HG02642 (cell line): ENCODE measurements around the gene TMTC4.

Experiments
- ATAC-seq: cut with Tn5 transposase; IDR thresholded peaks from one replicate; pipeline ENCODE4 v1.9.1; 2021; ENCODE audit warnings: mild to moderate bottlenecking; ENCODE audit not compliant: unreplicated experiment, poor library complexity

The TMTC4 gene

GRCh38 chr13:100667894-100668293 is 6.7 kb downstream of the TMTC4 start:
- ATAC-seq, result no peak

GRCh38 chr13:100666124-100666523 is 8.5 kb downstream of the TMTC4 start:
- ATAC-seq, result no peak

DNA sequence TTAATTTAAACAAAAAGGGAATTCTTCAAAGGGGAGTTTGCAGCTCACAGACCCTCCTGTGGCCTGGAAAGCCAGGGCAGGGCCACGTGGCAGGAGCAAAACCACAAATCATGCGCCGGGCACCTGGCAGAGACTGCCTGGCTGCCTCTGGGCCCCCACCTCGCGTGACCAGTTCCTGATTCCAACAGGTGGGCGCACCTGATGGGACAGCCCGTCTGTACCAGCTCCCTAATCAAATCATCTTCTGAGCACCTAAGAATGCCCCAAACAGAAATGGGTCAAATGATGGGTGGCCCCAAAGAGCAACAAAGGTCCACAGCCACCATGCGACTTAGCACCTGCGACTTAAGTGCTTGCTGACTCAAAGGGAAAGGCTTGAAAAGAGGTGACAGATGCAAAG is 9.2 kb downstream of the TMTC4 start:
- no peak for ATAC-seq

DNA sequence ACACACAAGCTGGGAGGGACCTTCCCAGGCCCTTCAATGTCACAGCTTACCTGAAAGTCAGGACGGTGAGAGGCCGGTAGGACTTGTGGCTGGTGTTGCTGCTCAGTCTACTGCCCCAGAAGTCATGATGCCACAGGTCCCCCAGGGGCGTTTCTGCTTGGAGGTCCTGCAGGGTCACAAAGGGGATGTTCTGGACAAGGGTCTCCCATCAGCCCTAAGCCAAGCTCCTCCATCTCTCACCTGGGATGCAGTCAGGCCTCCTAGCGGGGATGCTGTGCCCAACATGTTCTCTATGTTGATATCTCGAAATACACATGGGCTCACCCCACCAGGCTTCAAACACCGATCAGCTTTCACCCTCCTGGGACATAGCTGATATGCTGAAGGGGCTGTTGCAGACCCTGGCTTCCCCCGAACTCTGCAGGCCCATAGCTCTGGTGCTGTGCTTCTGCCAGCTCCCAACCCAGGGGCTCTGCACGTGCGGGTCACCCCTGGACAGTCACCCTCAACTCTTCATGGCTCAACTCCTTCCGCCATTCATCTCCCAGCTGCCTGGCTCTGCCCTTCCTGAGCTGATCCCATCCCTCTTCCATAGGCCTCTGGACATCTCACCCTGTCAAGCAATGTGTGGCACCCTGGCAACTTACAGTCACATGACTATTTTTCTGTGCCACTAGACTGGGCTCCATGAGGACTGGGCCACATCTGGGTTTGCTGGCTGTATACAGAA is 10.3 kb downstream of the TMTC4 start:
- ATAC-seq, result no peak

GRCh38 chr13:100662468-100663211 is 12.0 kb downstream of the TMTC4 start:
- no peak for ATAC-seq

GRCh38 chr13:100660761-100661160 is 13.8 kb downstream of the TMTC4 start:
- ATAC-seq, result no peak

DNA sequence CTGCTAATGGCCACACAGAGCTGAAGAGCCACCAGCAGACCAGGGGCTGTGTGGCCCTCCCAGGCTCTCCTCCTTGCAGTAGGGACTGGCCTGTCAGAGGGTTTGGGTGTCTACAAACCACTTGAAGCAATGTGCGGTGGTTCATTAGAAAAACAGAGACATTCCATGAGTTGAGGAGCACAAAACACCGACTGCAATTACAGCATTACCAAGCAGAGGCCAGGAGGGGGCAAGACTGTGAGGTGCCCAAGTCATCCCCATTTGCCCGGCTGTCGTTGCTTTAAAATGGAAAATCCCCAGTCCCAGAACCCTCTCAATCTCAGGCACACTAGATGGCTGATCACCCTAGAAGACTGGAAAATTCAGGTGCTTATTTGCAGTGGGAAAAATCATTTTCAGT is 15.0 kb downstream of the TMTC4 start:
- ATAC-seq, result no peak

DNA sequence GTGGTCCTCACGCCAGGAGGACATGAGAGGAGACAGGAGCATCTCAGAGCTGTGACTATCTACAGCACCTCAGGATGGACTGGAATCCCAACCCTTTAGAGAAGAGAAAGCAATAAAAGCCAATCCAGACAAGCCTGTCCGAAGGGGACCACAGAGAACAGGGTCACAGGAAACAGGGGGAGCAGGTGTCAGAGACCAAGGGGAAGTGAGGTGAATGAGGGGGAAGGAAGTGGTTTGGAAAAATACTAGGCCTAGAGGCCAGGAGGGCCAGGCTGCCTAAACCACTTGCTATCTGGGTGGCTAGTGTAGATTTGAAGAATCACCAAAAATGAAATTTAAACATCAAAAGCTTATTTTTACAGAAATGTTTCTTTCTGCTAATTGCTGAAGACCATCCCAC is 16.2 kb downstream of the TMTC4 start:
- ATAC-seq, result peak; percentile 75

GRCh38 chr13:100657881-100658315 is 16.7 kb downstream of the TMTC4 start:
- no peak for ATAC-seq

GRCh38 chr13:100652510-100652909 is 22.1 kb downstream of the TMTC4 start:
- no peak for ATAC-seq

DNA sequence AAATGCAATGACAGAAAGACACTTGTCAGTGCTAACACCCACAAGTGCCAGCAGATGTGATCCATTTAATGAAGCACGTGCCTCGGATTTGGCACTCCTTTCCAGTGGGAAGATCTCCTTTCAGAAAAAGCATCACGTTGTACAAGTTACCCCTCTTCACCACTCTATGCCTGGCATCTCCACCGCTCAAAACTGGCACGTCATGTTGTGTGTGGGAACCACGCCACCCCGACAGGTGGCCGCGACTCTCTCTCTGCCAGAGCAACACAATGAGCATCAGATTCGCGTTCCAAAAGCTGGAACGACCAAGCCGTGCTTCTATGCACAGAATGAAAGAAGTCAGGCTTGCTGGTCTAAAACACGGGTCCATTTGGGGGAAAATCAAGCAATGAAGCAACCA is 24.3 kb downstream of the TMTC4 start:
- no peak for ATAC-seq

- ATAC-seq, result no peak
These were observed 26.2 kb downstream of the TMTC4 start for GRCh38 chr13:100648354-100648753.

DNA sequence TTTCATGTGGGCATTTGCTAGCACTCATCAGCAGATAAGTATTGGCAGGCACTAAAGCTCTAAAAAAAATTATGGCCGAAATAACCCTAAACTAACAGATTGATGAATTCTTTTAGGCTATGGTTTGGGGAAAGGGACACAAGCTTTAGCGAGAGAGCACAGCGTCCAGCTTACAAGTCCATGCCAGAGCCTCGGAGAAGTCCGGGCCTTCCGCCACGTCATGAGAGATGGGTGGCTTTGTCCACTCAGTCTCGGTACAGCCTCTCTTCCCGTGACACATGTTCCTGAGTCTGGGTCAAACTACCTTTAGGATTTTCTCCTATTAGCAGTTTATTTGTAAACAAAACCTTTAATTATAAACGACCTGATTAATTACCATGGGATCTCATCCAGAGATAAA is 27.7 kb downstream of the TMTC4 start:
- ATAC-seq, result no peak

DNA sequence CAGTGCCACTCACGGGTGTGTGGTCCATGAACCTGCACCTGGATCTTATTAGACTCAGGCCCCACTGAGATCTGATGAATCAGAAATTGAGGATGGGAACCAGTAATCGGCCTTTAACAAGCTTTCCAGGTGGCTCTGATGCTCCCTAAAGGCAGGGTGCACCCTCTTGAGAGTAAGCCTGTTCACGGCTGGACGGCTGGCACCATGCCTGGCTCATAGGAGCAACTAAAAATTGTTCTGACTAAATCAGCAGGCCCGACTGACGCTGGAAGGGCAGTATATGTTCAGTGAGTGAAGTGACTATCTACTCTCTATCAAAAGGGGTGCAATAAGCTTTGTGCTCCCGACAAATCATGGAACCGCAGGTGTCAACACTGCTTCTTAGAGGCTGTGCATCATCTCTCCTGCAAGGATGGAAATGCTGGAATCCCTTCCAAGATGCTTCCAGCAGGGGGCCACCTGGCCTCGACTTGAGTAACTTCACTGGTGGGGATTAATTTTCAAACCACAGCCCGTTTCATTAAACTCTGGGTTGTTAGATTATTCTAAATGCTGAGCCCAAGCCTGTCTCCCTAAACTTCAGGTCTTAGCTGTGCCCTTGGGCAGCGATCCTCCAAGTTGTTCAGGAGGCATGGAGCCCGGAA is 28.4 kb downstream of the TMTC4 start:
- no peak for ATAC-seq

GRCh38 chr13:100645382-100645781 is 29.2 kb downstream of the TMTC4 start:
- no peak for ATAC-seq

DNA sequence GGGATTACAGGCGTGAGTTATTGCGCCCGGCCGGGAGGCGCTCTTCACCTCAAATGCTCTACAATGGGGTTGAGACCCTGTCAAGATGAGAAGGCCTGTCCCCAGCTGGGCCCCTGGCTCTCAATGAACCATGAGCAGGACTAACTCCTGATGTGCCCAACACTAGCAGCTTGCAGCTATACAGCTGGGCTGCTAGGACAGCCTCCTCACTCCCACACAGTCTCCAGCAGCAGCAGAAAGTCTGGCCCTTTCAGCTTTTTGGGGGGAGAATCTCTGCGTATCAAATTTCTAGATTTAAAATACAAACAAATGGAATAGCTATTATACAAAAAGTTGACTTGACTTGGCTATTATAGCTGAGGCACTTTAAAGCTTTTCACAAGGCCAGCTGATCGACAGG is 30.2 kb downstream of the TMTC4 start:
- no peak for ATAC-seq

GRCh38 chr13:100637796-100638195 is 36.8 kb downstream of the TMTC4 start:
- no peak for ATAC-seq

DNA sequence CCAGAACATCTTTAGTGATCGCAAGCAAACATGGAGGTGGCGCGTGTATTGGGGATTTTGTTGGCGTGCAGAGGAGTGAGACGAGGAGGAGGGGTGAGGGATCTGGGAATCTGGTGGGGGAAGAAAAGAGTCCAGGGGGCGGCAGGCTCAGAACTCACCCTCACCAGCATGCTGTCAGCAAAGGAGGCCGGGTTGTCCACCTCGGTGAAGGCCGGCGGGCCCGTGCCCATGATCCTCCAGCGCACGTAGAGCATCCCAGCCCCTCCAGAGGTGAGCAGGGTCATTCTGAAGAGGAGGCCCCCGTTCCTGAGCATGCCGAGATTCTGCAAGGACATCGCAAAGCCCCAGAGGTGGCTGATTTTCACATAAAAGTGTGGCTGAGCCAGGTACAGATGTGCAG is 37.2 kb downstream of the TMTC4 start:
- no peak for ATAC-seq

DNA sequence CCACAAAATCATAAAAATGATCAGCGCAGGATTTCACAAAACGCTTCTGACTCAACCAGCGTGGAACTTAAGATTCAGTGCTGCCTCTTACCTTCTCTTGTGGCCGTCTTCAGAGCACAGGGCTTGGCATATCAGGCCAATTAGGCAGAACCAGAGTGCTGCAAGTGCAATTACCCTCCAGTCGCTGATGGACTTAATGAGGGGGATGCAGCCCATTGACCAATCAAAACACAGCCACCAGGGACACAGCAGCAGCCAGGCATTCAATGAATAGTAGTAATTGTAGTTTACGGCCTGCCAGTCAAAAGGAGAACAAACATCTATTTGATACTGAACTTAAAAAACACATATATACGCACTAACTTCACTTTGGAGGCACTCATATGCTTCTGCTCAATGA is 38.2 kb downstream of the TMTC4 start:
- ATAC-seq, result no peak

DNA sequence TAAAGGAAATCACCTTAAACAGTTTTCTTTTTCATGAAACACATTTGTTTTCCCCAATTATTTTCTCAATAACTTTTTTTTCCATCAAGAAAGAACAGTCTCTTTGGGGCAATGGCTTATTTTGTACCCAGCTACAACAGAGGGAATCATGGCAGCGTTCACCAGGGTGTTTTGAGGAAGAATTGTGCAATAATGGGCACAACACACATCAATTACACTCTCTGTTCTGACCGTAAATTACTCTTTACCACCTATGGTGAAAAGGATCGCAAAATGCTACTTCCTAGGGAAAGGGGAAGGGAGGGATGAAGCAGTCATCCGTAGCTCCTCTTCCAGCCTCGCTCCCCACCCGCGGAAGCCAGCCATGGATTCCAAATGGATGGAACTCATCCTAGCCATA is 38.6 kb downstream of the TMTC4 start:
- ATAC-seq, result no peak

DNA sequence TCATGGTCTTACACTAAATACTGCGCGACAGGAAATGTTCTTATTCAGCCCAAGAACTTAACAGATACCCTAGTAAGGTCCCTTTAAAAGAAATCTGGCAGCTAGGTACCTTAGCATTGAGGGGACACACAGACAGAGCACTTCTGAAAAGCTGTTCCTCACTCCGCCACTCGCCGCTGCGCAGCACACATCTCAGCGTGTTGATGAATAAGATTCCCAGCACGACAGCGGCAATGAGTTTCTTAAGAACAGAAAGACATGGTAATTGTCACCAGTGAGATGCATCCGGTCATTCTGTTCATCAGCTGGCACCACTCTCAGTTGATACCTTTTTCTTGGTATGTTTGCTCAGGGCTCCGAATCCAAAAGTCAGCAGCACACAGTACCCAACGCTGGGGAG is 39.9 kb downstream of the TMTC4 start:
- no peak for ATAC-seq
